Measurements from ENCODE around the gene PARD3.

PARD3 gene

GRCh38 chr10:34311679-34312078, 503.4 kb downstream of the PARD3 start:
- TF ChIP-seq CTCF (IDR thresholded peaks at IDR 0.05) = no peak

- no peak for TF ChIP-seq CTCF (IDR thresholded peaks at IDR 0.05)
Measured at GRCh38 chr10:34310234-34310633, 504.9 kb downstream of the PARD3 start.

GRCh38 chr10:34305189-34305588, 509.9 kb downstream of the PARD3 start:
- no peak for TF ChIP-seq CTCF (IDR thresholded peaks at IDR 0.05)

GRCh38 chr10:34303022-34303421, 512.1 kb downstream of the PARD3 start:
- TF ChIP-seq CTCF (IDR thresholded peaks at IDR 0.05) = no peak

- TF ChIP-seq CTCF (IDR thresholded peaks at IDR 0.05) = no peak
Measured at GRCh38 chr10:34299105-34299611, 515.9 kb downstream of the PARD3 start.

GRCh38 chr10:34298346-34298818, 516.7 kb downstream of the PARD3 start:
- no peak for TF ChIP-seq CTCF (IDR thresholded peaks at IDR 0.05)

- TF ChIP-seq CTCF (IDR thresholded peaks at IDR 0.05) = no peak
Measured at GRCh38 chr10:34297541-34298345, 517.4 kb downstream of the PARD3 start.

Data from LNCAP (cell line).